ENCODE results near the gene C2CD4C.

The C2CD4C gene

DNA sequence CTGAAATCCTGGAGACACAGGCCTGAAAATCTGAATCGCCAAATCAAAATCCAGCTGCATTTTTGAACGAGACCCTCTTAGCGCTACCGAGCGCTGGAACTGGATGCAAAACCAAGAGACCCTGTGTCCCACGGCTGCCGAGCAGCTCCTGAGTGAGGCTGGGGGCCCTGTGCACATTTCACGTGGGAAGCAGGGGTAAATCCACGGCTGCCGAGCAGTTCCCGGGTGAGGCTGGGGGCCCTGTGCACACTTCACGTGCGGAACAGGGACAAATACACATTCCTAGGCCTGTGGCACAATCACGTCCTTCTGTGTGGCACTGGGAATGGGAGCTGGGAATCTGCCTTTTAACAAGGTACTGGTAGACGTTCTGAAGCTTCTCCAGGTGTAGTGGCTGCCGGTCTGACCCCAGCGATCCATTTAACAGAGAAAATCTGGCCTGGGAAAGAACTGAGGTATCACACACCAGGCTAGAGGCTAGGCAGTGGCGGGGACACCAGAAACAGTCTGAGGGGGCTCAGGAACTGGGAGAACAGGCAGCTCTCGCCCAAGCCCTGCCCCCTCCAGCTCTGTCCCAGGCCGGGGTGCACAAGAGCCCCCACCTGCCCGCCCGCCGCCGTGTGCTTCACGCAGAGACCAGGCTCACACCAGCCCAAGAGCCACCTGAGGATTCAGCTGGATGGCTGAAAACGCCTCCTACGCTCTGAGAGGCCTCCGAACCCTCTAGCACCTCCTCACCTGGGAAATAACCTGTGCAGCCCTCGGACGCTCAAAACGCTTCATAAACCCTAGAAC lies 11.0 kb upstream of the C2CD4C start:
- no peak for FAIRE-seq
- TF ChIP-seq, protein P1, sequence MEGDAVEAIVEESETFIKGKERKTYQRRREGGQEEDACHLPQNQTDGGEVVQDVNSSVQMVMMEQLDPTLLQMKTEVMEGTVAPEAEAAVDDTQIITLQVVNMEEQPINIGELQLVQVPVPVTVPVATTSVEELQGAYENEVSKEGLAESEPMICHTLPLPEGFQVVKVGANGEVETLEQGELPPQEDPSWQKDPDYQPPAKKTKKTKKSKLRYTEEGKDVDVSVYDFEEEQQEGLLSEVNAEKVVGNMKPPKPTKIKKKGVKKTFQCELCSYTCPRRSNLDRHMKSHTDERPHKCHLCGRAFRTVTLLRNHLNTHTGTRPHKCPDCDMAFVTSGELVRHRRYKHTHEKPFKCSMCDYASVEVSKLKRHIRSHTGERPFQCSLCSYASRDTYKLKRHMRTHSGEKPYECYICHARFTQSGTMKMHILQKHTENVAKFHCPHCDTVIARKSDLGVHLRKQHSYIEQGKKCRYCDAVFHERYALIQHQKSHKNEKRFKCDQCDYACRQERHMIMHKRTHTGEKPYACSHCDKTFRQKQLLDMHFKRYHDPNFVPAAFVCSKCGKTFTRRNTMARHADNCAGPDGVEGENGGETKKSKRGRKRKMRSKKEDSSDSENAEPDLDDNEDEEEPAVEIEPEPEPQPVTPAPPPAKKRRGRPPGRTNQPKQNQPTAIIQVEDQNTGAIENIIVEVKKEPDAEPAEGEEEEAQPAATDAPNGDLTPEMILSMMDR (IDR thresholded peaks at IDR 0.05; ENCODE audit: insufficient read depth, missing control alignments), result no peak
- DNase-seq (ENCODE audit: insufficient read length, low spot score), result no peak

DNA sequence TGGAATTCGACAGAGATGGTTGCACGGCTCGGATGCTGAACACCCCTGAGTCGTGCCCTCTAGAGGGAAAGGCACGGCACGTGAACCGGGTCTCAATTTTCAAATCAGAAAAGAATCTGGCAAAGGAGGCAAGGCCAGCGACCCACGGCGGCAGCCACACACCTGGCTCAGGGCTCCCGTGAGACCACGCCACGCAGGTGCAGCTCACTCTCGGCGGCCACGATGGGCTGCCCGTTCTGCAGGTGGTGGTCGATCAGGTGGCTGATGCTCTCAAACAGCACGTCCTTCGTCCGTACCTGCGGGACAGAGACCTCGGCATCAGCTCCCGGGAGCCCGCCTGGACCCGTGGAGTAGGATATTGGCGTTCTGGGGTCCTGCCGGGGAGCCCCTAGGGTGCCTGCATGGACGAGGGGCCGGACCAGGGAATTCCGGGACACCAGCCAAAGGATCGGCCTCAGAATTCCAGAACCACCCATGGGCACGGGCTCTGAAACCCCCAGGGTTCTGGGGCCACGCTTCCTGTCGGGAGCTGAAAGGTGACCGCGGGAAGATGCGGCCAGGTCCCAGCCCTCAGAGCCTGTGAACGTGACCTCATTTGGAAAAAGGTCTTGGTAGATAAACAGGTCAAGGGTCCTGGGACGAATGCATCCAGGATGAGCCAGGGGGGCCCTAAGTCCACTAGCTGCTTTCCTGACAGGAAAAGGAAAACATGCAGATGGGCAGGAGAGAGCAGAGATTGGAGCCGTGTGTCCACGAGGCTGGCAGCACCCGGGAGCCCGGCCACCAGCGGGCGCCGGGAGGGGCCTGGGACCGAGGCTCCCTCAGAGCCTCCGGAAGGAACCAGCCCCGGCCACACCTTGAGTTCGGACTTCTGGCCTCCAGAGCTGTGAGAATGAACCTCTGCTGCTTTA lies 10.1 kb upstream of the C2CD4C start:
- TF ChIP-seq, protein P1 (IDR thresholded peaks at IDR 0.05; ENCODE audit: insufficient read depth, missing control alignments), result no peak

DNA sequence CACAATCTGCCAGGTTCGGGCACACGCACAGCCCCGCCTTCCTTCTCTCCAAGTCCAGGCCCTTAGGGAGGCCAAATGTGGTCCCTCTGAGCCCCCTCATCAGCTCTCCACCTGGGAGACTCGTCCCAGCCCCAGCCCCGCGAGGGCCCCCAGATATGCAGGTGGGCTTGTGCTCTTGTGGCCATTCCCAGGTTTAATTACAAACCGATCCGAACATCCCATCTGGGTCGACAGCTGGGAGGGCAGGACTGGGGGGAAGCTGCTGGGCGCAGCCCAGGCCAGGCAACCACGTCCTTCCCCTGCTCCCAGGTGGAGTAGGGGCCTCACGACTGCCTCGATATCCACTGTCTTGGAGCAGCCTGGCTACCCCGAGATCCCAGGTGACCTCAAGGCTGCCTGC lies 7.5 kb upstream of the C2CD4C start:
- FAIRE-seq (no peak), DNase-seq (ENCODE audit: insufficient read length, low spot score) (no peak)
- TF ChIP-seq, protein P1 (IDR thresholded peaks at IDR 0.05; ENCODE audit: insufficient read depth, missing control alignments), result no peak

More for the DNA sequence above, 10.1 kb upstream of the C2CD4C start:
- DNase-seq (ENCODE audit: insufficient read length, low spot score) (no peak), FAIRE-seq (no peak)

DNA sequence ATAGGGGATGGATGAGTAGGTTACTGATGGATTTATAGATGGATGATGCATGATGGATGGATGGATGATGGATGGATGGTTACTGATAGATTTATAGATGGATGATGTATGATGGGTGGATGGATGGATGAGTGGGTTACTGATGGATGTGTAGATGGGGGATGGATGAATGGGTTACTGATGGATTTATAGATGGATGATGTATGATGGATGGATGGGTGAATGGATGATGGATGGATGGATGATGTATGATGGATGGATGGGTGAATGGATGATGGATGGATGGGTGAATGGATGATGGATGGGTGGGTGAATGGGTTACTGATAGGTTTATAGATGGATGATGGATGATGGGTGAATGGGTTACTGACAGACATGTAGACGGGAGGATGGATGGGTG lies 6.3 kb upstream of the C2CD4C start:
- FAIRE-seq, result no peak
- TF ChIP-seq, protein P1 (IDR thresholded peaks at IDR 0.05; ENCODE audit: insufficient read depth, missing control alignments), result no peak

GRCh38 chr19:413756-414420 lies 4.9 kb upstream of the C2CD4C start:
- TF ChIP-seq, protein P1 (IDR thresholded peaks at IDR 0.05; ENCODE audit: insufficient read depth, missing control alignments), result no peak

More for the DNA sequence above, 6.3 kb upstream of the C2CD4C start:
- DNase-seq (ENCODE audit: insufficient read length, low spot score), result no peak

DNA sequence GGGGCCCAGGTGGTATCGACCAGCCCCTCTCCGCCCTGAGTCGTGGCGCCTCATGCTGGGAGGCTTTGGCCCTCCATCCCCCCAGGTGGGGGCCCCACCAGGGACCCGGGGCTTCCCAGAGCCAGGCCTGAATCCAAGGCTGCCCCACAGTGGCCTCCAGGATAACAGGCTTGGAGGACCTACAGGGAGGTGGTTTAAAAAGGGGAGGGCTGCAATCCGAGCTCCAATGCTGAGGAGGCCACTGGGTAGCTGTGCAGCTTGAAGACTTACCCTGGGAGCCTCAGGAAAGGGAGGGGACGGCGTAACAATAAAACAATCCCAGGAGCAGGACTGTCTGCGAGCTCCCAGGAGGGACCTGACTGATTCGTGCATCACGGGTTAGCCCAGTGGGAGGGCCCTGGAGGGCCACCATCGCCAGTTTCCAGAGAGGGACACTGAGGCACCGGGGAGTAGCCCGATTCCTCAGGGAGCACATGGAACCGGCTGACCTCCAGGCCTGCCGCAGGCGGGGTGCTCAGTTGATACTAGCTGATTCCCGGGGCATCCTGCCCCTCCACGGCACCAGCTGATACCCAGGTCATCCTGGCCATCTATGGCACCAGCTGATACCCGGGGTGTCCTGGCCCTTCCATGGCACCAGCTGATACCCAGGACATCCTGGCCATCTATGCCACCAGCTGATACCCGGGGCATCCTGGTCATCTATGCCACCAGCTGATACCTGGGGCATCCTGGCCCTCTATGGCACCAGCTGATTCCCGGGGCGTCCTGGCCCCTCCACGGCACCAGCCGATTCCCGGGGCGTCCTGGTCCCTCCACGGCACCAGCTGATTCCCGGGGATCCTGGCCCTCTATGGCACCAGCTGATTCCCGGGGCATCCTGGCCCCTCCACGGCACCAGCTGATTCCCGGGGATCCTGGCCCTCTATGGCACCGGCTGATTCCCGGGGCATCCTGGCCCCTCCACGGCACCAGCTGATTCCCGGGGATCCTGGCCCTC lies 3.7 kb upstream of the C2CD4C start:
- DNase-seq (ENCODE audit: insufficient read length, low spot score), result no peak
- no peak for FAIRE-seq
- TF ChIP-seq, protein P1 (IDR thresholded peaks at IDR 0.05; ENCODE audit: insufficient read depth, missing control alignments), result no peak

More at GRCh38 chr19:413756-414420, 4.9 kb upstream of the C2CD4C start:
- FAIRE-seq (no peak), DNase-seq (ENCODE audit: insufficient read length, low spot score) (no peak)

Measured in D721Med (cell line).